ENCODE results near the gene RIT1.

RIT1 gene

DNA sequence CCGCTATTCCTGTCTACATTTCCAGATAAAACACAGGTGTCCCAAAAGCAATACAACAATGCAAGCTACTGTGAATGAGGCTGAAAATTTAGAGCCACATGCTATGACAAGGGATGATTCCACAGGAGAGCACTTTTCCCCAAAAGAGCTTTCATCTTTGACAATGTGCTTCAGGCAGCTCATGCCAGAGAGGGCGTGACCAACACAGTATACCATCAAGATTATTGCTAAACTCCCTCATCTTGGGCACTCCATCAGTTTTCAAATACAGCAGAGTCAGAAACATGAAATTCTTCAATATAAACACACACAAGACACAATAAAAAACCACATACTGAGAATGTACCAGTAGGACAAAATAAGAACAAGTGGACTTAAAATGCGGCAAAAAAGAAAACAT, 60.8 kb downstream of the RIT1 start:
- no peak for DNase-seq

DNA sequence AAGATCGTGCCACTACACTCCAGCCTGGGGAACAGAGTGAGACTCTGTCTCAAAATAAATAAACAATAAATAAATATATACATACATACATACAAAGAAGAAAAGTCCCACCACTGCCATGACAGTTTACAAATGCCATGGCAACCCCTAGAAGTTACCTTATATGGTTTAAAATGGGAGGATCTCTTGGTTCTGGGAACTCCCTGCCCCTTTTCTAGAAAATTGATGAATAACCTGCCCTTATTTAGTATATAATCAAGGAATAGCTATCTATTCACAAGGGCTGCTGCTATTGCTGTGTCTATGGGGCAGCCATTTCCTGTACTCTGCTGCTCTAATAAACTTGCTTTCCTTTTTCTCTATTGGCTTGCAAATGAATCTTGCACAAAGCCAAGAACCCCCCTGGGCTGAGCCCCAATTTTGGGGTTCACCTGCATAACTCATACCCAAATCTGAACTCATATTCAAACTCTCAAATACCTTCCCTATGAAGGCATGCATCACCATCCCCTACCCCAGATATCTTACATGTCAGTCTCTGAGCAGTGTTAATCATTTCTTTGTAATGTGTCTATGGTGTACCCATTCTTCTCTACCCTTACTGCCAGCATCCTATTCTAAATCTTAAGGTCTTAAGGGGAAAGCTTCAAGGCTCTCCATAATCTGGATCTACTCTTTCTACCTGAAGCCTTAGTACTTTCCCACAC, 63.2 kb downstream of the RIT1 start:
- no peak for DNase-seq
